Measurements from ENCODE around the gene ATP2A1.

Gene ATP2A1

DNA sequence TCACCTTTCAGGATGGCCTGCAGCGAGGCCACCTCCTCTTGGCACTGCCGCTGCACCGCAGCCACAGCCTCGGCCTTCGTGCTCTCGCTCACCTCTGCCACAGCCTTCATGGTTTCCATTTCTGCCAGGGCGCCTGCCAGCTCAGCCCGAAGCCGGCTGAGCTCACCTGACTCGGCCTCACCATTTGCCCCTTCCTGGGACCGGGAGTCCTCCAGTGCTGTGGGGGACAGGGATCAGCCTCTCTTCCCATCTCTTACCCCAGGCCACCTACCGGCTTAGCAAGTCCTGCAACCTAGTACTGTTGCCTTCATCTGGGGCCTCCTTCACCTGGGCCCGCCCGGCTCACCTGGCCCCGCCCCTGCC is 46.1 kb downstream of the ATP2A1 start:
- TF ChIP-seq ISL1 (CRISPR knock-in tag; IDR thresholded peaks at IDR 0.05): no peak
- no peak for TF ChIP-seq ZFP3 (CRISPR knock-in tag; IDR thresholded peaks at IDR 0.05)
- TF ChIP-seq PPARA (CRISPR knock-in tag; IDR thresholded peaks at IDR 0.05; ENCODE audit: borderline replicate concordance): no peak
- no peak for TF ChIP-seq TOX (CRISPR knock-in tag; IDR thresholded peaks at IDR 0.05; ENCODE audit: borderline replicate concordance)
- no peak for ATAC-seq

DNA sequence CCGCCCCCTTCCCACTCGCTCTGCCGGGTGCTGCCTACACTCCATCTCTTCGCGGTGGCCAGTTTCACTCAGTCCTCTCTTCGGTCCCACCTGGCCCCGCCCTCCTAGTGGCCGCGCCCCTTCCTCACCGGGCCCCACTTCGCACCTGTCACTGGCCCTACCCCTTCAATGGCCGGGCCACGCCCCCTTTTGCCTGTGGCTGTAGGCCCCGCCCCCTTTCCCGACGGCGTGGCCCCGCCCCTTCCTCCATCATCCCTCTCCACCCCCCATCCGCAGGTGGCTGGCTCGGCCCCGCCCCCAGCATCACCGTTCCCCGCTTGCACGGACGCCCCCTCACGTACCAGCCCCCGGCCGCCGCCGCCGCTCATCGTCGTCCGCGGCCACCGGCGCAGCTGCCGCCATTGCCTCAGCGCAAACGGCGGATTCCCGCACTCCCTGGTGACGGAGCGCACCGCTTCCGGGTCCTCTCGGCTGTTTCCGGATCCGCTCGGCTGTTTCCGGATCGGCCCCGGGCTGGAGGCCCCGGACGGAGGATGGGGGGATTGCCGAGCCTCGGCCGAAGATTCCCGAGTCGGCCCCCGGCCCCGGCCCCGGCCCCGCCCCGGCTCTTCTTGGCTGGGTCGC is 46.6 kb downstream of the ATP2A1 start, which contains the start of gene RABEP2:
RABEP2 (minus strand) TSS at position 477 of the 624 bp plus-strand sequence; CDS start at position 402, 75 bp downstream.
- TF ChIP-seq POU6F1 (CRISPR knock-in tag; IDR thresholded peaks at IDR 0.05; ENCODE audit: borderline replicate concordance, low read depth) (no peak), OSR1 (CRISPR knock-in tag; IDR thresholded peaks at IDR 0.05) (no peak), PPARA (CRISPR knock-in tag; IDR thresholded peaks at IDR 0.05; ENCODE audit: borderline replicate concordance) (no peak), TSHZ2 (CRISPR knock-in tag; IDR thresholded peaks at IDR 0.05) (no peak), ARNTL (CRISPR knock-in tag; IDR thresholded peaks at IDR 0.05; ENCODE audit: borderline replicate concordance, low read depth) (no peak), TOX (CRISPR knock-in tag; IDR thresholded peaks at IDR 0.05; ENCODE audit: borderline replicate concordance) (no peak), GLIS3 (CRISPR knock-in tag; IDR thresholded peaks at IDR 0.05) (no peak), RARB (CRISPR knock-in tag; IDR thresholded peaks at IDR 0.05) (no peak), BACH2 (CRISPR knock-in tag; IDR thresholded peaks at IDR 0.05; ENCODE audit: borderline replicate concordance) (no peak), ZC3H10 (CRISPR knock-in tag; IDR thresholded peaks at IDR 0.05) (no peak), ESRRG (CRISPR knock-in tag; IDR thresholded peaks at IDR 0.05) (no peak), ZNF565 (CRISPR knock-in tag; conservative IDR thresholded peaks at IDR 0.05; ENCODE audit: low read depth) (no peak), ZNF70 (CRISPR knock-in tag; IDR thresholded peaks at IDR 0.05) (no peak)
- TF ChIP-seq, protein P1, sequence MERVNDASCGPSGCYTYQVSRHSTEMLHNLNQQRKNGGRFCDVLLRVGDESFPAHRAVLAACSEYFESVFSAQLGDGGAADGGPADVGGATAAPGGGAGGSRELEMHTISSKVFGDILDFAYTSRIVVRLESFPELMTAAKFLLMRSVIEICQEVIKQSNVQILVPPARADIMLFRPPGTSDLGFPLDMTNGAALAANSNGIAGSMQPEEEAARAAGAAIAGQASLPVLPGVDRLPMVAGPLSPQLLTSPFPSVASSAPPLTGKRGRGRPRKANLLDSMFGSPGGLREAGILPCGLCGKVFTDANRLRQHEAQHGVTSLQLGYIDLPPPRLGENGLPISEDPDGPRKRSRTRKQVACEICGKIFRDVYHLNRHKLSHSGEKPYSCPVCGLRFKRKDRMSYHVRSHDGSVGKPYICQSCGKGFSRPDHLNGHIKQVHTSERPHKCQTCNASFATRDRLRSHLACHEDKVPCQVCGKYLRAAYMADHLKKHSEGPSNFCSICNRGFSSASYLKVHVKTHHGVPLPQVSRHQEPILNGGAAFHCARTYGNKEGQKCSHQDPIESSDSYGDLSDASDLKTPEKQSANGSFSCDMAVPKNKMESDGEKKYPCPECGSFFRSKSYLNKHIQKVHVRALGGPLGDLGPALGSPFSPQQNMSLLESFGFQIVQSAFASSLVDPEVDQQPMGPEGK (CRISPR knock-in tag; IDR thresholded peaks at IDR 0.05; ENCODE audit: borderline replicate concordance): no peak
- ATAC-seq: peak; percentile 94

GRCh38 chr16:28925386-28926228 is 47.3 kb downstream of the ATP2A1 start:
- ATAC-seq: peak; percentile 77
- TF ChIP-seq ZNF8 (CRISPR knock-in tag; IDR thresholded peaks at IDR 0.05) (no peak), POU6F1 (CRISPR knock-in tag; IDR thresholded peaks at IDR 0.05; ENCODE audit: borderline replicate concordance, low read depth) (no peak), ISL1 (CRISPR knock-in tag; IDR thresholded peaks at IDR 0.05) (no peak), ESRRG (CRISPR knock-in tag; IDR thresholded peaks at IDR 0.05) (no peak), ZFP3 (CRISPR knock-in tag; IDR thresholded peaks at IDR 0.05) (no peak), SNAI2 (CRISPR knock-in tag; IDR thresholded peaks at IDR 0.05) (no peak), RARB (CRISPR knock-in tag; IDR thresholded peaks at IDR 0.05) (no peak), CSRNP3 (CRISPR knock-in tag; IDR thresholded peaks at IDR 0.05) (no peak), TOX (CRISPR knock-in tag; IDR thresholded peaks at IDR 0.05; ENCODE audit: borderline replicate concordance) (no peak), CSDC2 (CRISPR knock-in tag; IDR thresholded peaks at IDR 0.05) (no peak), TCF4 (CRISPR knock-in tag; IDR thresholded peaks at IDR 0.05; ENCODE audit: borderline replicate concordance) (no peak), PPARA (CRISPR knock-in tag; IDR thresholded peaks at IDR 0.05; ENCODE audit: borderline replicate concordance) (no peak), ZC3H10 (CRISPR knock-in tag; IDR thresholded peaks at IDR 0.05) (no peak), ZNF70 (CRISPR knock-in tag; IDR thresholded peaks at IDR 0.05) (no peak), ZNF565 (CRISPR knock-in tag; conservative IDR thresholded peaks at IDR 0.05; ENCODE audit: low read depth) (no peak), GLIS3 (CRISPR knock-in tag; IDR thresholded peaks at IDR 0.05) (no peak)
- TF ChIP-seq, protein P2, sequence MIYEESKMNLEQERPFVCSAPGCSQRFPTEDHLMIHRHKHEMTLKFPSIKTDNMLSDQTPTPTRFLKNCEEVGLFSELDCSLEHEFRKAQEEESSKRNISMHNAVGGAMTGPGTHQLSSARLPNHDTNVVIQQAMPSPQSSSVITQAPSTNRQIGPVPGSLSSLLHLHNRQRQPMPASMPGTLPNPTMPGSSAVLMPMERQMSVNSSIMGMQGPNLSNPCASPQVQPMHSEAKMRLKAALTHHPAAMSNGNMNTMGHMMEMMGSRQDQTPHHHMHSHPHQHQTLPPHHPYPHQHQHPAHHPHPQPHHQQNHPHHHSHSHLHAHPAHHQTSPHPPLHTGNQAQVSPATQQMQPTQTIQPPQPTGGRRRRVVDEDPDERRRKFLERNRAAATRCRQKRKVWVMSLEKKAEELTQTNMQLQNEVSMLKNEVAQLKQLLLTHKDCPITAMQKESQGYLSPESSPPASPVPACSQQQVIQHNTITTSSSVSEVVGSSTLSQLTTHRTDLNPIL (CRISPR knock-in tag; IDR thresholded peaks at IDR 0.05; ENCODE audit: low read depth): no peak
- TF ChIP-seq, protein P1 (CRISPR knock-in tag; IDR thresholded peaks at IDR 0.05; ENCODE audit: borderline replicate concordance): no peak

Measured in SK-N-SH treated with all-trans-retinoic acid at 6 μM for 48 hours (cell line).